Measurements from ENCODE around the gene RRBP1. TPM values are rescaled to one million over a fixed set of nuclear protein-coding genes. Genes with fewer than 3 reads are reported as not detected.

Gene RRBP1
- total and polyA plus RNA-seq, 4 donors = 75.4 to 202 (median 130) TPM

DNA sequence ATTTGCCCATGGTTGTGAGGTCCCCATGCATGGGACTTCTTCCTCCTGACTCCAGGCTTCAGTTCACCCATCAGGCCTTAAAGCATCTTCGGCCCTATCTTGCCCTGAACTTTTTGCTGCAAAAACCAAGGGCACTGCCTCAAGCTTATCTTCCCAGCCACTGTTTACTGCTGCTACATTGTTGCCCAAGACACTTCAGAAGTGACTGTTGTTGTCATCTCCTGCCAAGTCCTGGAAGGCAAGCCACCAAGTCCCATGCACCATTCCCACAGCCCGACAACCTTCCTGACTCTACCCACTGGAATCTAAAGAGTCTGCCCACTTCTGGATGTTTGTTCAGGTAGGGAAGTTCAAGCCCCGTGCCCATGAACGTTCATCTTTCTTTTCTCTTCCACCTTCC is 30.2 kb upstream of the RRBP1 start (continued):
- TF ChIP-seq, protein P1, sequence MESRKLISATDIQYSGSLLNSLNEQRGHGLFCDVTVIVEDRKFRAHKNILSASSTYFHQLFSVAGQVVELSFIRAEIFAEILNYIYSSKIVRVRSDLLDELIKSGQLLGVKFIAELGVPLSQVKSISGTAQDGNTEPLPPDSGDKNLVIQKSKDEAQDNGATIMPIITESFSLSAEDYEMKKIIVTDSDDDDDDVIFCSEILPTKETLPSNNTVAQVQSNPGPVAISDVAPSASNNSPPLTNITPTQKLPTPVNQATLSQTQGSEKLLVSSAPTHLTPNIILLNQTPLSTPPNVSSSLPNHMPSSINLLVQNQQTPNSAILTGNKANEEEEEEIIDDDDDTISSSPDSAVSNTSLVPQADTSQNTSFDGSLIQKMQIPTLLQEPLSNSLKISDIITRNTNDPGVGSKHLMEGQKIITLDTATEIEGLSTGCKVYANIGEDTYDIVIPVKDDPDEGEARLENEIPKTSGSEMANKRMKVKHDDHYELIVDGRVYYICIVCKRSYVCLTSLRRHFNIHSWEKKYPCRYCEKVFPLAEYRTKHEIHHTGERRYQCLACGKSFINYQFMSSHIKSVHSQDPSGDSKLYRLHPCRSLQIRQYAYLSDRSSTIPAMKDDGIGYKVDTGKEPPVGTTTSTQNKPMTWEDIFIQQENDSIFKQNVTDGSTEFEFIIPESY (IDR thresholded peaks at IDR 0.05) = no peak

DNA sequence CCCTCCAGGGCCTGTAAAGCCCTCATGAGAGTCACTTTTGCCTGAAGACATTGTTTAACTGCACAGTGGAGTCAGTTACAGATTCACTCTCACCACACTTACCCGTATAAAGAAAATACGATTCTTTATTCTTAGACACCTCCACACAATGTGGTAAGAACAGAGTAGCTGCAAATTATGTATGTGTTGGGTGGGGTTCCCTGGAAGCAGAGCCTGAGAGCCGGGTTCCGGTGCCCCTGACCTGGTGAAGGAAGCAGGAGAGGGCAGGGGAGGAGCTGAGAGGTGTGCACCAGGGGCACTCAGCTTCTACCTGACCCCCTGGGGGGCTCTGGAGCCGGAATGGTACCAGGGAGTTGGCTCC is 29.2 kb upstream of the RRBP1 start:
- no peak overlapping the region for H3K9ac ChIP-seq (ENCODE audit: low read depth in 1 of 2, low read length in 2 of 2)
- DNase-seq (ENCODE audit: low spot score) = no peak
- no peaks in the 10 kb centered on the region for H3K36me3 ChIP-seq (ENCODE audit: control insufficient read depth in 4 of 4, insufficient read depth in 3 of 4, low read depth in 1 of 4, low read length in 3 of 4)
- no peak overlapping the region for H3K4me3 ChIP-seq (ENCODE audit: low read depth in 1 of 3, low read length in 3 of 3)
- TF ChIP-seq RAD21 (IDR thresholded peaks at IDR 0.05) = no peak
- TF ChIP-seq, protein P2, sequence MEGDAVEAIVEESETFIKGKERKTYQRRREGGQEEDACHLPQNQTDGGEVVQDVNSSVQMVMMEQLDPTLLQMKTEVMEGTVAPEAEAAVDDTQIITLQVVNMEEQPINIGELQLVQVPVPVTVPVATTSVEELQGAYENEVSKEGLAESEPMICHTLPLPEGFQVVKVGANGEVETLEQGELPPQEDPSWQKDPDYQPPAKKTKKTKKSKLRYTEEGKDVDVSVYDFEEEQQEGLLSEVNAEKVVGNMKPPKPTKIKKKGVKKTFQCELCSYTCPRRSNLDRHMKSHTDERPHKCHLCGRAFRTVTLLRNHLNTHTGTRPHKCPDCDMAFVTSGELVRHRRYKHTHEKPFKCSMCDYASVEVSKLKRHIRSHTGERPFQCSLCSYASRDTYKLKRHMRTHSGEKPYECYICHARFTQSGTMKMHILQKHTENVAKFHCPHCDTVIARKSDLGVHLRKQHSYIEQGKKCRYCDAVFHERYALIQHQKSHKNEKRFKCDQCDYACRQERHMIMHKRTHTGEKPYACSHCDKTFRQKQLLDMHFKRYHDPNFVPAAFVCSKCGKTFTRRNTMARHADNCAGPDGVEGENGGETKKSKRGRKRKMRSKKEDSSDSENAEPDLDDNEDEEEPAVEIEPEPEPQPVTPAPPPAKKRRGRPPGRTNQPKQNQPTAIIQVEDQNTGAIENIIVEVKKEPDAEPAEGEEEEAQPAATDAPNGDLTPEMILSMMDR (IDR thresholded peaks at IDR 0.05; ENCODE audit: low read depth, low read length, missing input control) = no peak
- TF ChIP-seq, protein P3, sequence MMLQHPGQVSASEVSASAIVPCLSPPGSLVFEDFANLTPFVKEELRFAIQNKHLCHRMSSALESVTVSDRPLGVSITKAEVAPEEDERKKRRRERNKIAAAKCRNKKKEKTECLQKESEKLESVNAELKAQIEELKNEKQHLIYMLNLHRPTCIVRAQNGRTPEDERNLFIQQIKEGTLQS (IDR thresholded peaks at IDR 0.05) = no peak
- no peak for TF ChIP-seq GABPA (IDR thresholded peaks at IDR 0.05 in 1 of 2, conservative IDR thresholded peaks at IDR 0.05 in 1 of 2)
- TF ChIP-seq JUND (IDR thresholded peaks at IDR 0.05) = no peak
- no peak for TF ChIP-seq FOXA2 (IDR thresholded peaks at IDR 0.05)
- TF ChIP-seq, protein P1 (IDR thresholded peaks at IDR 0.05) = no peak
- TF ChIP-seq, protein P4, sequence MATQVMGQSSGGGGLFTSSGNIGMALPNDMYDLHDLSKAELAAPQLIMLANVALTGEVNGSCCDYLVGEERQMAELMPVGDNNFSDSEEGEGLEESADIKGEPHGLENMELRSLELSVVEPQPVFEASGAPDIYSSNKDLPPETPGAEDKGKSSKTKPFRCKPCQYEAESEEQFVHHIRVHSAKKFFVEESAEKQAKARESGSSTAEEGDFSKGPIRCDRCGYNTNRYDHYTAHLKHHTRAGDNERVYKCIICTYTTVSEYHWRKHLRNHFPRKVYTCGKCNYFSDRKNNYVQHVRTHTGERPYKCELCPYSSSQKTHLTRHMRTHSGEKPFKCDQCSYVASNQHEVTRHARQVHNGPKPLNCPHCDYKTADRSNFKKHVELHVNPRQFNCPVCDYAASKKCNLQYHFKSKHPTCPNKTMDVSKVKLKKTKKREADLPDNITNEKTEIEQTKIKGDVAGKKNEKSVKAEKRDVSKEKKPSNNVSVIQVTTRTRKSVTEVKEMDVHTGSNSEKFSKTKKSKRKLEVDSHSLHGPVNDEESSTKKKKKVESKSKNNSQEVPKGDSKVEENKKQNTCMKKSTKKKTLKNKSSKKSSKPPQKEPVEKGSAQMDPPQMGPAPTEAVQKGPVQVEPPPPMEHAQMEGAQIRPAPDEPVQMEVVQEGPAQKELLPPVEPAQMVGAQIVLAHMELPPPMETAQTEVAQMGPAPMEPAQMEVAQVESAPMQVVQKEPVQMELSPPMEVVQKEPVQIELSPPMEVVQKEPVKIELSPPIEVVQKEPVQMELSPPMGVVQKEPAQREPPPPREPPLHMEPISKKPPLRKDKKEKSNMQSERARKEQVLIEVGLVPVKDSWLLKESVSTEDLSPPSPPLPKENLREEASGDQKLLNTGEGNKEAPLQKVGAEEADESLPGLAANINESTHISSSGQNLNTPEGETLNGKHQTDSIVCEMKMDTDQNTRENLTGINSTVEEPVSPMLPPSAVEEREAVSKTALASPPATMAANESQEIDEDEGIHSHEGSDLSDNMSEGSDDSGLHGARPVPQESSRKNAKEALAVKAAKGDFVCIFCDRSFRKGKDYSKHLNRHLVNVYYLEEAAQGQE (IDR thresholded peaks at IDR 0.05) = no peak
- no peak for TF ChIP-seq NR2F2 (IDR thresholded peaks at IDR 0.05)
- no peak for TF ChIP-seq EGR1 (IDR thresholded peaks at IDR 0.05; ENCODE audit: low read depth in 2 of 2)
- no peak for TF ChIP-seq RXRA (IDR thresholded peaks at IDR 0.05)
- TF ChIP-seq, protein P5, sequence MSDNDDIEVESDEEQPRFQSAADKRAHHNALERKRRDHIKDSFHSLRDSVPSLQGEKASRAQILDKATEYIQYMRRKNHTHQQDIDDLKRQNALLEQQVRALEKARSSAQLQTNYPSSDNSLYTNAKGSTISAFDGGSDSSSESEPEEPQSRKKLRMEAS (IDR thresholded peaks at IDR 0.05) = no peak
- TF ChIP-seq TAF1 (conservative IDR thresholded peaks at IDR 0.05) = no peak
- no peak for TF ChIP-seq FOXA1 (IDR thresholded peaks at IDR 0.05)
- no peak overlapping the region for H3K27ac ChIP-seq (ENCODE audit: low read depth in 1 of 2, low read length in 2 of 2)
- peaks cover 3 to 21% (median 9%) of the 10 kb centered on the region in 4 donors for H3K4me1 ChIP-seq (ENCODE audit: control insufficient read depth in 4 of 4, insufficient read depth in 4 of 4, low read length in 3 of 4)
- no peaks in the 10 kb centered on the region for H3K9me3 ChIP-seq (ENCODE audit: control insufficient read depth in 4 of 4, low read length in 3 of 4)
- no peaks in the 10 kb centered on the region for H3K27me3 ChIP-seq (ENCODE audit: control insufficient read depth in 4 of 4, insufficient read depth in 4 of 4, low read length in 3 of 4)
- WGBS = 97% methylated on average over 5 of the region's 5 CpGs
